Dedifferentiated amniotic fluid mesenchymal stem cell (primary cell): Measurements from ENCODE around the gene ZNF366.

Experiments used
- DNase-seq: peaks from one replicate; pipeline ENCODE4 v3.0.0-alpha.2; 2016; ENCODE audit errors: extremely low spot score

ZNF366 gene

DNA sequence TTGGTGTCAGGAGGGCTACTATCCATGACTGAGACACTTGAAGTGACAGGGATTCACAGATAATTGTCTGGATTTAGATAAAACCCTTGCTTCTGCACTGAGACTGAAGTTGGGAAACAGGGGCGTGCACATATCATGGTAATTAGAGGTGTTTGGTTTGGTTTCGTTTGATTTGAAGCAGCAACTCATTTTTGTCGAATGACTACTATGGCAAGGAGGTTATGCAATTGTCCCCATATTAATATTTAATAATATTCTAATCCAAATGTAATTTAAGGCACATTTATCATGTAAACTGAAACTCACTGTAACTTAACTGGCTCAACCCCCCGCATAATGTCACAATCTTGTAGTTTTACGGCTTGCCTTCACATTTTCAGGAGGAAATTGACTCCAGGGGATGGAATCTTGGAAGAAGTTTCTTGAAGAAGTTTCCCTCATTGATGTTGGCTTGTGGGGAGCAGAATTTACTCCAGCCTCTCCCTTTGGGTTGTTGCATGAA lies 12.5 kb downstream of the ZNF366 start:
- no peak for DNase-seq

DNA sequence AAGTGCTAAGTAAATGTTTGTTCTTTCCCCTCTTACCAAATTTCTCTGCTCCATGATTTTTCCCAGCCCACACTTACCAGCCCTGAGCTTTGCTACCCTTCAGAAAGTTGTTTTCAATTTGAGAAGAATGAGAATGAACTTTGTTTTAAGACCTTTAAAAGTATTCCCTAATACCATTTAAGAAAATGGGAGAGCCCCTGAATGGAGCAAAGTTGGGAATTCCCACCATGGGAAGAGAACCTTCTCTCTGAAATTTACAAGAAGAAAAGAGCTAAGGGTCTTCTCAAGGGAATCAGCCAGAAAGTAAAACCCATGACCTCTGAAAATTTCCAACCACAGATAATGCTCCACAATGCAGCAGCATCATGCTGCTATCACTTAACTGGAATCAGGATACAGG lies 17.7 kb downstream of the ZNF366 start:
- DNase-seq, result no peak

DNA sequence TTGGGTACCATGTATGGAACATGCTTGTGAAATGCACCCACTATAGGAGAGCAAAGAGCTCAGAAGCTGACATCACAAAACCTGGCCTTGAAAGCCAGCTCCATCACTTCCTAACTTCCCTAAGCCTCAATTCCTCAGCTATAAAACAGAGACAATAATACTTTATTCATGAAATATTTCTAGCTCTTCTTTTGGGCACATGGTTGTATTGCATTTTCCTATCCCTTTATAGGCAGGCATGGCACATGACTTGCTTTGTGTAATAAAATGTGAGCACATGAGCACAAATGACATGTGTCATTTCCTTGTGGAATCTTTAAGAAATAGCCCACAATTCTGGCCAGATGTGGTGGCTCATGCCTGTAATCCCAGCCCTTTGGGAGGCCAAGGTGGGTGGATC lies 18.5 kb downstream of the ZNF366 start:
- DNase-seq, result no peak

DNA sequence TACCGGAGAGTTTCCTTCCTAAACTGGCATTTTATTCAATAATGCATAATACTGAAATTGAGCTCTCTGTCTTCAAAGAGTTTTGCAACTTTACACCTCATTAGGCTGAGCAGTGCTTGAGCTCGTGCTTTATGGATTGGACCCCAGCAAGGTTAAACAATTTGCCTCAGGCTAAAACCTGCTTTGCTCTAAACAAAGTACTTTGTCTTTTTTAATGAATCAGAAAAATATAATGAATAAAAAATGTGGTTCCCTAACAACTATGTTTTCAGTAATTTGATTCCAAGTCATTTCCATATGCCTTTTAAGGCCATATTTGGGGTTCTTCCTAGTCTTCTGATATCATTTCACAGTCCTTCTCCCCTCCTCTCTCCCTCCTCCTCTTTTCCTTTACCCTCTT lies 20.0 kb downstream of the ZNF366 start:
- no peak for DNase-seq

DNA sequence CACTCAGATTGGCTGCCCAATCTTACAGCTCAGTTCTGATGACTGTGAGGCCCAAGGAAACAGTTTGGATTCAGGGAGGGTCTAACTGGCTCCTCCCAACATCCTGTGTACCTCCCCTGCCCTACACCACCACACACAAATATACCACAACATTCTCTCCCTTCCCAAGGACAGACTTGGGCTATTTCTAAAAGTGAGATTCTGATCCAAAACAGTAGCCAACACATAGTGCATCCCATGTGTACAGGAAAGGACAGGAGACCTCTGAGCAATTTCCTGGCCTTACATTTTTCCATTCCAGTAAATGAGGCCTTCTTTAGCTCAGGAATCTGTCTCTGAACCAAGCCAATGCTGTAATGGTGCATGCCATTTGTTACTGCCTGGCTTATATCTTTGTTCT lies 20.8 kb downstream of the ZNF366 start:
- no peak for DNase-seq

DNA sequence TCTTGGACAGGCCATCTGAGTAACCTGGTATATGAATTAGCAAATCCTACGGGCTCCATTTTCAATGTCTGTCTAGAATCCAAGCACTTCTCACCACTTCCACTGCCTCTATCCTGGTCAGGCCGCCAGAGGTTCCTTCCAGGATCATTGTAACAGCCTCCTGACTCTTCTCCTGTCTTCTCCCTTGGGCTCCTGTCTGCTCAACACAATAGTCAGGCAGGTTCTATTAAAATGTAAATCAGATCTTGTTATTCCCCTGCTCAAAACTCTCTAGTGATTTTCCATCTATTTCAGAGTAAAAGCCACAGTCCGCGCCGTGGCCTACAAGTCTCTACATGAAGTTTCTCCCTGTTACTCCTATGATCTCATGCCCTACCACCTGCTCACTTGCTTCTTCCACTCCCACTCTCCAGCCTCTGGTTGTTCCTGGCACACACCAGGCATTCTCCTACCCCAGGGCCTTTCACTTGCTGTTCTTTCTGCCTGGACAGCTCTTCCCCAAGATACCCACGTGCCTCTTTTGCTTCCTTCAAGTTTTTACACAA lies 21.7 kb downstream of the ZNF366 start:
- DNase-seq, result no peak

DNA sequence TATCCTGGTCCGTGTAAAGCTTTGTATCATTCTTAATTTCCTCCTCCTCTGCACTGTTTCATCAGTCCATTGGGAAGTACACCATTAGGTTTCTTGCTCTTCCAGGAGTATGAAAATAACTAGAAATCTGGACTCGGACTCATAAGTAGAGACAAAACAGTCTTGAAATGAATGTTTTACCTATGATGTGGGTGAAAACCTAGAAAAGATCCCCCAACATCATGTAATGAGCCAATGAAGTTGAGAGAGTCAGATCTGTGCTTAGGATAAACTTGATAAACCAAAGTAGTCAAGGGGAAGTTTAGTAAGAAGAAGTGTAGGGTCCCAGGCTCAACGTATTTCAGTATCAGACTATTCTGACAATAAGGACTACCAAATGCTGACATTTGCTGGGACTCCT lies 25.2 kb downstream of the ZNF366 start:
- no peak for DNase-seq

DNA sequence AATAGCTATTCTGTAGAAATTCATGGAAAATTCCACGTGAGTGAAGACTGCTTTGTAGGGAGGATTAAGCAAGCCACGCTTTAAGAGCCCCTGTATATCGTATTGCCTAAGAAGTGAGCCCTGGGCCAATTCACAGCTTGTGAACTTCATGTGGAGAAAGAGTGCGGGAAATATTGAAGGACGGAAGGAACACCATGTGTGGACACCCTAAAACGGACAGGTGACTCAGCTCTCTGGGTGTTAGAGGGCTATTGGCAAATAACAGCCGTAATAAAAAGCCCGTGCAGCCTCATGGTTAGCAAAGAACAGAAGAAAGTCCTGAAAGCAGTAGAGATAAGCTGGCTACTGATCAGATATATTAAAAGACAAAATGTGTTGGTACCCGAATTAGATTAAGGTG lies 26.4 kb downstream of the ZNF366 start:
- no peak for DNase-seq

DNA sequence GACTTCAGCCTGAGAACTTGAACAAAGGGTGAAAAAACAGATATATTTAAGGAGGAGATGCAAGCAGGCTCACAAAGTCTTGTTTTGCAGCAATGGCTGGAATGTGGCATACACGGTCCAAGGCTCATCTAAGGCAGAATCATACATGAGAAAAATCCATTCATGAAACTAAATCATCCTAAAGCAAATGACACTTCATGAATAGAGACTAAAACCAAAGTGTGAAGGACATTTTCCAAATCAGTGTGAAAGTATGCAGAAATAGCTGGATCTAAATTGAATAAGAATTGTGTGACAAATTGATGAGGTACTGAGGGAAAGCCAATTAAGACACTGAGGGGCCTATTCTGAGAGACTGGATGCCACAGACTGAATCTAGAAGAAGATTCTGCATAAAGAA lies 27.3 kb downstream of the ZNF366 start:
- DNase-seq, result no peak

DNA sequence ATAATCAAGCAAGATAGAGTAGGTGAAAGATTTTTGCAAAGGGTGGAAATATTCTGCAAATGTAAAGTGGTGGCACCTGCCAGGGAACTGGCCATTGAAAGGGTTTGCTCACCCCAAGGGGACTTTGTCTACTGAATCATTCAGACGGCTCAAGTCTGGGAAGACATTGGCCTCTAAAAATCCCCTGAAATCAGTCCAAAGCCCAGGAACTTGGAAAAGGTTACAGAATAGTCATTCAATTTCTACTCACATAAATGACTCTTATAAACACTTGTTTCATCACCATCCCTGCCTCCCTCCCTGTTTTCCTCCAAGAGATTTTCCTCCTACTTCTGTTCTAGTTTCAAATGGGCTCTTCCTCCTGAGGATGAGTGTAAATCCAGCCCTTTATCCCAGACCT lies 28.5 kb downstream of the ZNF366 start:
- no peak for DNase-seq

DNA sequence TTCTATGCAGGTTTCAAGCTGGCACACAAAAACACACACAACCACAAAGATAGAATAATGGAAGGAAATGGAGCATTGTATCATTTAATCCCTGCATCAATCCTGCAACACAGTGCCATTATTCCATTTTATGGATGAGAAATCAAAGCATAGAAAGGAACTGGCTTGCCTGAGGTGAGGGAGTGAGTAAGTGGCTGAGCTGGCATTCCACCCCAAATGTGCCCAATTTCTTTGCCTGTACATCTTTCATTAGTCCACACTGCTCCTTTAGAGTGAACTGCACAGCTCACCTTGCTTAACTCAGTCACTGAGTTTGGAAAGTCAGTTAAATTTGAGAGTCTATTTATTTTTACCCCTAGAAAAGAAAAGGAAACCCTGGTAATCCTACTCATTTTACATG lies 28.9 kb downstream of the ZNF366 start:
- DNase-seq, result no peak

DNA sequence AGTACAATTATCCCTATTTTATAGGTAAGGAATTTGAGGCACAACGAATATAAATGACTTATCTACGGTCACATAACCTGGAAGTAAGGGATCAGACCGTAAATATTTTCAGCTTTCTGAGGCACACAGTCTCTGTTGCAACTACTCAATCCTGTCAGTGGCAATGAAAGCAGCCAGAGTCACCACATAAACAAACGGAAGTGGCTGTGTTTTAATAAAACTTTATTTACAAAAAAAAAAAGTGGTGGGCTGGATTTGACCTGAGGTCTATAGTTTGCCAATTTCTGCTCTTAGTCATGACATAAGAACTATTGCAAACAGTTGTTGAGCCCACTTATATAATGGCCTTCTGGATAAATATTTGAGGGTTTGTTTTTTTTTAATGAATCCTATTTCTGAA lies 29.6 kb downstream of the ZNF366 start:
- DNase-seq, result no peak

DNA sequence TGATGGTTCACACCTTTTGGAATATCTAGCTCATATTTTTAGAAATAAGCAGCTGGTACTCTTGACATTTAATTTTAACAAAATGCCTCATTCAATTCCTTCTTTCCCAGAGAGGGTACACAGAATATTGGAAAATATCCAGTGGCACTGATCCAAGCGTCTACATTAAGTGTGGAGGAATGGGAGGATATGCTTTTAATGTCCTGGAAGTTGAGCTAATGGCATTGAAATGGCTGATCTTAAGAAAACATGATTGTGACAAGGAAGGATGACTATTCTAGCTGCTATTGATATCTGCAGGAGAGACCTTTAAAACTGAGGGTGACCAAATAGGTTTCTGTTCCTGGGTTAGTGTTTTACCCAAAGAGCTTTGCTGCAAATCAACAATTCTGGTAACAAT lies 30.0 kb downstream of the ZNF366 start:
- no peak for DNase-seq

DNA sequence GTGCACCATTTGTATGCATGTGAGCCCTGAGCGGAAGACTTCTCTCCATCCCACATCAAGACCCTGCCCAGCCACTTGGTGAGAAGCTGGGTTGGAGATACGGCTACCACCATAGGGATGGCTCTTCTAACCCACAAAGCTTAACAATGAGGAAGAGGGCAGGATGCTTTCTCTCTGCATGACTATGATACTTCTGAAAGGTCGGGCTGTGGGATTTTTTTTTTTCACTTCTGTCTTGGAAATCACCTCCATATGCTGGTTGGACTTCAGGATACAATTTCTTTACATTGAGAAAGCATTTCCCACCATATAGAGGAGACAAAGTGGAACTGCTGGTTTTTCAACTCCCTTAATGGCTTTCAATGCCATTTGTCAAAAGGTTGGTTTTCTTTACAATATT lies 30.5 kb downstream of the ZNF366 start:
- DNase-seq, result no peak

DNA sequence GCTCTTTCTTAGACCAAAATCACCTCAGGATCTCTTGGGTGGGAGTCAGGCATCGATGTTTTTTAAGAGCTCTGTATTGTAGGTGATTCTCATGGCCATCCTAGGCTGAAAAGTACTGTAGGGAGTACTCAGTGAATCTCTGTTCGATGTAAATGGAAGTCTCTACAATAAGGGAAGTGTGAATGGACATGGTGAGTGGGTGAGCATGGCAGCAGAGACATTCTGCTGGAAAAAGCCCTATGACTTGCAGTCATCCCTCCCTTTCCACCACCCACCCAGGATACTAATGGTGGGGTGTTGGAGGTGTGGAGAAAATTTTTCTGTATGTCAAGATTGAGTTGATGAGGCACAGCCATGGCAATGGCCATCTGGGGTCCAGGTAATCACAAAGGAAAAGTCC lies 30.9 kb downstream of the ZNF366 start:
- no peak for DNase-seq

DNA sequence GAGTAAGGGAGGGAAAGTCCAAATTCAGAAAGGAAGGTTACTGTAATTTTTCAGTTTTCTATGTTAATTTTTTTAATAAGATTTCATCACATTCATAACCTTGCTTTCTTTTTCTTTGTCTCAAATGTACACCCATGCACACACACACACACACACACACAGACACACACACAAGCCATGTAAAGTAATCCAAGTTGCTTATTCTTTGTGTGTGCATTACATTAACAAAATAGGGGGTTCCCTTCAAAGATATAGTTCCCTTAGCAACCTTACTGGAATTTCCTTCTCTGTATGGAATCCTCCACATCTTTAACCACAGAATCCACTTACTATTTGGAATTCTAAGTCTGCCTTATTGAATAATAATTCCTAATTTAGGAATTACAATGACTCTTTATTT lies 32.7 kb downstream of the ZNF366 start:
- no peak for DNase-seq

DNA sequence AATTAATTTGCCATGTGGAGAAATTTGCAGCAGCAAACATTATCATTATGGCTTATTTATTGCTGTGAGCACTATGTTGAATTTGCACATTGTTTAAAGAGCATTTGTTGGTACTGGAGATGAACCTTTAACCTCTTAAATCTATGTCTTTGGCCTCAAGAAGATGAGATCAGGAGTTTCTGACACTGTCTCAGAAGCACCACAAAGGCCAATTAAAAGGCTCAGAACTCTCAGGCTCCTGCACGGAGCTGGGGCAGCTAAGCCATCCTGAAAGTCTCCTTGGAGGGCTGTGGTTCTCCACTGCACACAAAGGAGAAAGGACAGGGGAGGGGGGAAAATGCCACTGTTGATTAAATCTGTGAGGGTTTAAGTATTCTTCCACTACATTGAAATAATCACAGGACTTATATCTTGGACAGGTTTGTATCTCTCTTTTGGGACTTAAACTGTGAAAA lies 33.1 kb downstream of the ZNF366 start:
- no peak for DNase-seq

DNA sequence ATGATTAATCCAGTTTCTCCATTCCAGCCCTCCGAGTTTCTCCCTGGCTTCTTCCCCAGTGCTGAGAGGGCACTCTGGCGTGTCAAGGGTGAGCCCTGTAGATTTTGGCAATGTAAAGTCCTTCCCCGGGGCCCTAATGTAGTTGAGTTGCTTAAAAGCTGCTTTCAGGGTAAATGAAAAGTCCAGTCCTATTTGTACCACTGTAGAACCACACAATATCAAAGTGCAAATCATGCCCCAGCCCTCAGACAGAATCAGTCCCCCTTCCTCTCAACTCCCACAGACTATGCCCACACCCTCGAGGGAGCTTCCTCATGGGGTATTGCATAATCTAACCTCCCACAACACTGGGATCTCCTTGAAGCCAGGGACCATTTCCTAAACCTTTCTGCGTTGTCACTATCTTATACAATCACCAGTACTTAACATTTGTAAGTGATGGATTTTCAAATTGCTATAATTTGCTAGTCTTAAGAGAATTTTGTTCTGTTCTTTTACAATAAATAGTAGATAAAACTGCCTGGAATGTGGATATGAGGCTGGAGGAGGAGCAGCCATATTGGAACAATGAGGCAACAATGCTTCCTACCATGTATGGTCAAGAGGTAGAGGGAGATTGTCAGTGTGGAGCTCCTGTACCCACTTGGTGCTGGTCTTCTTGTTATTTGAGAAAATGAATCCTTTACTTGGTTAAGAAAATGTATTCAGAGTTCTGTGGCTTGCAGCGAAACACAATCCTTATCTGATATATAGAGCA lies 34.4 kb downstream of the ZNF366 start:
- DNase-seq, result no peak

DNA sequence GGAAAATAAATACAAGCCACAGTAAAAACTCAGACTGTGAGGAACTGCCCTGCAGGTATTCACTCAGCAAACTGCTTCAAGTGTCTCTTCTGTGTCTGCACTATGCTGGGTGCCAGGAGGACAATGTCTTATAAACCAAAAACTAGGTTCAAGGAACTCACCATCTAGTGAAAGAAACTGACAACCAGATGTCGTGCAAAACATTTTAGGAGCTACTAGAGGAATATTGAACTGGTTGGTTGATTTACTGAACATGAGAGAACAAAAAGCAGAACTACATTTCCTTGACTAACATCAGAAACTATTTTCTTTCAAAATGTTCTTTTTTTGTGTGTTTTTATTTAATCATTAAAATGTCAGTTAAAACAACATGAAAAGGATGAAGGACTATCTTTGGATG lies 35.2 kb downstream of the ZNF366 start:
- DNase-seq, result no peak

DNA sequence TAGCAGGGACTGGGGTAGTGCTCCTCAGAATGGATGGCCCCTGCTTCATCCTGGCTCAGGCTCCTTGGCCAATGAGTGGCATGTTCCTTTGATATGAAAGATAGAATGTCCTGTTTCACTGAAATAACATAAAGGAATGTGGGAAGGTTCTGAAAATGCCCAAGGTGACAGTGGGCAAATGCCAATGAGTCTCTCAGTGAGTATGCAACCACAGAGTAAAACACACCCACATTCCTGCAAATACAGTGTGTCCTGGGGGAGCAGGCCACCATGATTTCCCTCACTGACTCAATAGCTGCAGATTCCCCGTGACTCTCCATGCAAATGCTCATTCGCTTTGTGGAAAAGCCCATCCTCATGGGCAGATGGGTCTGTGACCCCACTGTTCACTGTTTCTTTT lies 36.4 kb downstream of the ZNF366 start:
- peak; percentile 26 for DNase-seq

DNA sequence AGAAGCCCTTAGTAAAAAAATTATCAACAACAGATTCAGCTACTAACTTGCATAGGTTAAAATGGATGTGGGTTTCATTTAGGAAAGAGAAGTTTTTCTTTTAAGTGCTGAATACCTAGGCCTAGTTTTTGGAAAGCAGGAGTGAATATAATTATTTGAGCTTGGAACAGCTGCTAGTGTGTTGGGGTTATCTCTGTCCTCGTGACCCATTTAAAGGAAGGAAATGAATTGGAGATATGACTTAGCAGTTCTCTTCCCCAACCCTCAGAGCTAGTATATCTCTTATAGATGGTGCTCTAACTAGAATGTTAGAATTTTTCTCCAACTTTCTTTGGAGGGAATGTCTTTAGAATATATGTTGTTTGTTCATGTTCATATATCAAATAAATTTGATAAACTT lies 38.6 kb downstream of the ZNF366 start:
- DNase-seq, result no peak

DNA sequence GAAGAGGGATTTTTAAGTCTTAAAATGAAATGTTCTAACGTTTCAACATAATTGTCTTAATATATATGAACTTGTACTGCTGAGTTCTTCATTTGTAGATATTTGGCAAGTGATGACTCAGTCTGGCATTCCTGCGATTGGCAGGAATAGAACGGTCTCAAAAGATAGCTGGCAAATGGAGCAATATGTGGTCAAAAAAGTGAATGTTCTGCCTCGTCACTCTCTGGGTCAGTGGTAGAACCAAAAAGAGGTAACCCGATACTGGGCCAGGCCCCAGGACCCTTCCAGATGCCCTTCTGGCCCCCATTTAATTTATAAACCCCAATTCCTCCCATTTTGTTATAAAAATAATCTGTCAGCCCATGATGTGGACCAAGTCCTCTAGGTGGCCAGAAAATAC lies 39.2 kb downstream of the ZNF366 start:
- DNase-seq, result no peak

DNA sequence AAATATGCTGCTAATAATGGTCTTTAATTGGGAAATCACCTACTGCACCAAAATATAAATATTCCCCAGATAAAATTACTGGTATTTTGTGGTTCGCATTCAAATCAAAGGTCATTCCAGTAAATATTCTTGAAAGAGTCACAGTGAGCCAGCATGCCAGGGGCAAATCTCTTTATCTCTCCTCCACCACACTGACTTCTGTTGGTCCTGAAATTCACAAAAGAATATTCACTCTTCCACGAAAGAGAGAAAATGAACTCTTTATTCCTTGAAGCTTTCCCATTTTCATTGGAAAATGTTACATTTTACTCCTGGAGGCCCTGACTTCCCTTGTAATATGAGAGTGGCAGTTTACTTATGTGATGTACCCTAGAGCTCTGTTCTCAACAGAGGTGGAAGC lies 39.7 kb downstream of the ZNF366 start:
- no peak for DNase-seq
